NT2/D1 (cell line): ENCODE results near the gene RELCH.

Experiments used
- DNase-seq: peaks from one replicate; pipeline ENCODE4 v3.0.0-alpha.2; 2011; ENCODE audit warnings: low read depth, low spot score
- H3K27me3 ChIP-seq: 2 replicates; pipeline ENCODE4 v1.6.0; 2011; ENCODE audit warnings: mild to moderate bottlenecking; ENCODE audit not compliant: insufficient read length, insufficient read depth
- H3K36me3 ChIP-seq: 2 replicates; pipeline ENCODE4 v1.6.1; 2011; ENCODE audit warnings: mild to moderate bottlenecking, low read length, mixed read lengths; ENCODE audit not compliant: insufficient read depth, insufficient read length
- H3K4me1 ChIP-seq: 2 replicates; pipeline ENCODE4 v1.5.1; 2011; ENCODE audit not compliant: insufficient read depth, insufficient read length
- H3K4me3 ChIP-seq: 2 replicates; pipeline ENCODE4 v1.5.1; 2011; ENCODE audit warnings: low read depth; ENCODE audit not compliant: insufficient read length
- H3K9ac ChIP-seq: 2 replicates; pipeline ENCODE4 v1.6.0; 2011; ENCODE audit warnings: low read depth; ENCODE audit not compliant: insufficient read length
- H3K9me3 ChIP-seq: 2 replicates; pipeline ENCODE4 v1.5.1; 2011; ENCODE audit warnings: mild to moderate bottlenecking, low read length; ENCODE audit not compliant: insufficient read depth
- SUZ12 ChIP-seq: IDR thresholded peaks from 2 replicates; pipeline ENCODE4 v1.6.1; 2011; ENCODE audit not compliant: insufficient read length, insufficient read depth; ENCODE audit errors: extremely low read depth
- YY1 ChIP-seq: IDR thresholded peaks from 2 replicates; pipeline ENCODE4 v1.6.1; 2011; ENCODE audit not compliant: insufficient read length, insufficient read depth
- ZNF274 ChIP-seq: IDR thresholded peaks from 2 replicates; pipeline ENCODE4 v1.6.1; 2011; ENCODE audit warnings: mild to moderate bottlenecking, low read depth, low read length

RELCH gene

DNA sequence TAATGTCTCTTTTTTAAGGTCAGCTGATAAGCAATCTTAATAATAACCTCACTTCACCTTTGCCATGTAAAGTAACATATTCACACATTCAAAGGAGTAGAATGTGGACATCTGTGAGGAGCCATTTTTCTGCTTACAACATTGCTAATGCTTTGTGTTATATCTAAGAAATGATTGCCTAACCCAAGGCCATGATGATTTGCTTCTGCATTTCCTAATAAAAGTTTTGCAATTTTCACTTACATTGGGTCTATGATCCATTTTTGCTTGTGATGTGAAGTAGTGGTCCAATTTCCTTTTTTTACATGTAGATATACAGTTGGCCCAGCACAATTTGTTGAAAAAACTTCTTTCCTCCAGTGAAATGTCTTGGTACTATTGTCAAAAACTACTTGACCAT is 22.0 kb downstream of the RELCH start:
- Histone ChIP-seq H3K36me3 (peaks cover 11% of the 10 kb centered on the region), H3K9me3 (no peaks in the 10 kb centered on the region), H3K9ac (no peak overlapping the region), H3K4me1 (no peaks in the 10 kb centered on the region), H3K27me3 (no peaks in the 10 kb centered on the region), H3K4me3 (no peak overlapping the region)
- TF ChIP-seq YY1: no peak
- DNase-seq: no peak

DNA sequence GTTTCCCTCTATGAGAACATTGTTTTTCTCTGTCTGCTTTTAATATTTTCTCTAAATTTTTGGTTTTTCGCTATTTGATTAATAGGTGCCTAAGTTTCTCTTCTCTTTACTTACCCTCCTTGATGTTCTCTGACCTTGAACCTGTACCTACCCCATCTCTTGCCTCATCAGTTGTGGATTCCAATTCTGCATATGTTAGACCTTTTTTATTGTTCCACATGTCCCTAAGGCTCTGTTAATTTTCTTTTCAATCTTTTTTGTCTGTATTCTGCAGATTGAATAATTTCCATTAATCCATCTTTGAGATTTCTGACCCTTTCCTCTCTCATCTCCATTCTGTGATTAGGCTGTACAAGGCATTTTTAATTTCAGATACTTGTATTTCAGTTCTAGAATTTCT is 23.1 kb downstream of the RELCH start:
- no peaks in the 10 kb centered on the region for H3K4me1 ChIP-seq
- no peak overlapping the region for H3K9ac ChIP-seq
- no peak for DNase-seq
- TF ChIP-seq YY1 (no peak), SUZ12 (no peak), ZNF274 (no peak)
- no peaks in the 10 kb centered on the region for H3K27me3 ChIP-seq
- no peak overlapping the region for H3K4me3 ChIP-seq
- H3K36me3 ChIP-seq: peaks cover 18% of the 10 kb centered on the region
- no peaks in the 10 kb centered on the region for H3K9me3 ChIP-seq

DNA sequence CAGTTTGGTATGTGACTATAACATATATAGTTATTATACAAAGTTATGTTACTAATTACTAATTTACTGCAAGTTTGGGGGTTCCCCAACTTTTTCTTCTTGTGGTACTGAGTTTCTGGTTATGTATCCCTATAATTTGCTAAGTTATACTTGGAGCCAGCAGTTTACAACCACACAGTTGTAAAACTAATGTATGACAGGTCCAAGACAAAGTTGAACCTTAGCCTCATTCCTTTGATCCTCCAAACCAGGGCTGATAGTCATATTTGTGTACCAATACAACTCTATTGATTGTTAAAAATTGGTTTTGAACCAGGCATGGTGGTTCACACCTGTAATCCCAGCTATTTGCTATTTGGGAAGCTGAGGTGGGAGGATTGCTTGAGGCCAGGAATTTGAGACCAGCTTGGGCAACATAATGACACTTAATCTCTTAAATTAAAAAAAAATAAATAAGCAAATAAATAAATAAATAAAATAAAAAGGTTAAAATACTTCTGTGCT is 24.3 kb downstream of the RELCH start:
- Histone ChIP-seq H3K36me3 (peaks cover 18% of the 10 kb centered on the region), H3K4me1 (no peaks in the 10 kb centered on the region), H3K9ac (no peak overlapping the region), H3K4me3 (no peak overlapping the region), H3K27me3 (no peaks in the 10 kb centered on the region), H3K9me3 (no peaks in the 10 kb centered on the region)
- TF ChIP-seq YY1 (no peak), SUZ12 (no peak), ZNF274 (no peak)
- DNase-seq: no peak

DNA sequence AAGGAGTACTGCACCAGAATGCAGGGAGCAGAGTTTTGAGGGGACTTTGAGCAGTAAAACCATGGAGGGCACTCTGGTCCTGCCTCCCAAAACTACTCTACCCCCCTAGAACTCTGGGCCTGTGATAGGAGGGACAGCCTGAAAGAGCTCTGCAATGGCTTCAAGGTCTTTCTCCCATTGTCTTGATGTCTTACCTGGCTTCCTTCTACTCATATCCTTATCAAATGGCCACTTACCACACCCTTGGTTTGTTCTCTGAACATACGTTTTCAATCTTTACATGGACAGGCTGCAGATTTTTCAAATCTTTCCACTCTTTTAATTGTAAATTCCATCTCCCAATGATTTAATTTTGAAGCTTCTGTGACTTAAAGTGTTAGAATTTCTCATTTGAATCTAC is 27.7 kb downstream of the RELCH start:
- Histone ChIP-seq H3K36me3 (peaks cover 18% of the 10 kb centered on the region), H3K4me1 (no peaks in the 10 kb centered on the region), H3K4me3 (no peak overlapping the region), H3K27me3 (no peaks in the 10 kb centered on the region), H3K9me3 (no peaks in the 10 kb centered on the region), H3K9ac (no peak overlapping the region)
- no peak for TF ChIP-seq ZNF274
- no peak for TF ChIP-seq SUZ12
- no peak for TF ChIP-seq YY1
- DNase-seq: no peak

DNA sequence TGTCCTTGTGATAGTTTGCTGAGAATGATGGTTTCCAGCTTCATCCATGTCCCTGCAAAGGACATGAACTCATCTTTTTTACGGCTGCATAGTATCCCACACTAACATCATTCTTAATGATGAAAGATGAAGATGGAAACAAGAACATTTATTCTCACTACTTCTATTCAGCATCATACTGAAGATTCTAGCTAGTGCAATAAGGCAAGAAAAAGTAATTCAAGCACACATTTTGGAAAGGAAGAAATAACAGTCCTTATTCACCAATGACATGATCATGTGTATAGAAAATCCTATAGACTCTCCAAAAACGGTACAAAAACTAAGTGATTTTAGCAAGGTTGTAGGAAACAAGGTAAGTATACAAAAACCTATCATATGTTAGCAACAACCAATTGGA is 37.2 kb downstream of the RELCH start:
- no peak overlapping the region for H3K9ac ChIP-seq
- H3K27me3 ChIP-seq: no peaks in the 10 kb centered on the region
- no peaks in the 10 kb centered on the region for H3K4me1 ChIP-seq
- DNase-seq: no peak
- peaks cover 33% of the 10 kb centered on the region for H3K36me3 ChIP-seq
- no peak overlapping the region for H3K4me3 ChIP-seq
- no peaks in the 10 kb centered on the region for H3K9me3 ChIP-seq
- TF ChIP-seq YY1 (no peak), SUZ12 (no peak), ZNF274 (no peak)

DNA sequence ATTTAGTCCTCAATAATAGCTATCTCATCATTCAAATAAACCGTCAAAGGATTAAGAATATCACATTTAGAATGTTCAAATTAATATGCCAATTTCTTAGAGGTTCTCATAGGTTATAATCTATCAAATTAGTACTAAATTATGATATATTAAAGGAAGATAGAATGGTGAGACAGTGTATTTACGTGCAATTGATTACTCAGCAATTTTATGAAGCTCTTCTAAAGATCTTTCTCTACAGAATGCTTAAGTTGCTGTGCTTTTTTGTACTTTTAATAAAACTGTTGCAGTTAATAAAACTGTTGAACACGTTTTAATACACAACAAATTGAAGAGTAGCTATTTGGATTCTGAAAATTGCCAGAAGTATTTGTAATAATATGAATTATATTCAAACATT is 39.0 kb downstream of the RELCH start:
- H3K36me3 ChIP-seq: peaks cover 43% of the 10 kb centered on the region
- no peak overlapping the region for H3K4me3 ChIP-seq
- H3K27me3 ChIP-seq: no peaks in the 10 kb centered on the region
- H3K9ac ChIP-seq: no peak overlapping the region
- no peaks in the 10 kb centered on the region for H3K9me3 ChIP-seq
- H3K4me1 ChIP-seq: no peaks in the 10 kb centered on the region
- TF ChIP-seq SUZ12 (no peak), ZNF274 (no peak), YY1 (no peak)
- no peak for DNase-seq

DNA sequence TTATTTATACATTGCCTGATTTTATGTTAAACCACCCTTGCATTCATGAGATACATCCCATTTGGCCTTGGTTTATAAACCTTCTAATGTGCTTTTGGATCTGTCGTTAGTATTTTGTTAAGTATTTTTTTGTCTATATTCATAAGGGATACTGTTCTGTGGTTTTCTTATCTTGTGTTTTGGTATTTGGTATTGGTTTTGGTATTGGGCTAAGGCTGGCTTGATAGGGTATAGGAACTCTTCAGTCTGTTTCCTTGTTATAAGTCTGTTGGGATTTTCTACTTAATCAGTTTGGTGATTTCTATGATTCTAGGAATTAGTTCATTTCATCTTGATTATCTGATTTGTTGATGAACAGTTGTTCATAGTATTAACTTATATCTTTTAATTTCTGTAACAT is 49.2 kb downstream of the RELCH start:
- peaks cover 13% of the 10 kb centered on the region for H3K36me3 ChIP-seq
- H3K27me3 ChIP-seq: no peaks in the 10 kb centered on the region
- no peaks in the 10 kb centered on the region for H3K4me1 ChIP-seq
- H3K4me3 ChIP-seq: no peak overlapping the region
- TF ChIP-seq SUZ12: no peak
- no peak for TF ChIP-seq ZNF274
- TF ChIP-seq YY1: no peak
- DNase-seq: no peak
- H3K9me3 ChIP-seq: no peaks in the 10 kb centered on the region
- no peak overlapping the region for H3K9ac ChIP-seq

DNA sequence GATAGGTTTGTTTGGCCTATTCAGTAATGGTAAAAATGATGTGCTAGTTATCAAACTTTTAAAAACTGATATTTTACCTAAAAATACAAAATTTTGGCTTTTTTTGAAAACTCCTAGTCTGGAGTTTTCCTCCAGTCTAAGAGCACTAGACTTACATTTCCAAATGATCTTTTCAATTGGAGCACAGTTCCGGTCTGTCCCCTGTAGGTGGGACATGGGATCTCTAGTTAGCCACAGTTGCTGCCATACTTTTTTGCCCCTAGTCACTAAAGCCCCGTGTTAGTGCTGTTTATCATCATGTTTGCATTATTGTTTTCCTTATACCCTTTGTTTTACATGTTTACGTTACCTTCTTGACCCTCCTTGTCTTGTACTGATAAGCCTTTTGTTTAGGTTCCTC is 52.4 kb downstream of the RELCH start:
- no peak for DNase-seq
- TF ChIP-seq YY1: no peak
- no peak for TF ChIP-seq ZNF274
- no peak for TF ChIP-seq SUZ12
- Histone ChIP-seq H3K9me3 (no peaks in the 10 kb centered on the region), H3K4me1 (no peaks in the 10 kb centered on the region), H3K27me3 (no peaks in the 10 kb centered on the region), H3K9ac (no peak overlapping the region), H3K36me3 (peaks cover 5% of the 10 kb centered on the region), H3K4me3 (no peak overlapping the region)
